Activated CD4-positive, CD25-positive, alpha-beta regulatory T cell treated with anti-CD3 and anti-CD28 coated beads, Interleukin-2, amount 50 U/mL, for 16 hours (primary cell): Measurements from ENCODE around the gene S100A6.
"Not testable (repeated sequence)": the region's sequence is repeated elsewhere in the genome, so short reads cannot be mapped to it uniquely, and the experiment has no call there.

ENCODE experiments used
- DNase-seq: peaks from one replicate; pipeline ENCODE4 v3.0.0-alpha.2; 2020; ENCODE audit warnings: low read depth, low spot score

Gene S100A6

GRCh38 chr1:153531638-153532037 is 4.2 kb downstream of the S100A6 start:
- no peak for DNase-seq

GRCh38 chr1:153527683-153528040 is 8.1 kb downstream of the S100A6 start:
- DNase-seq: no peak

DNA sequence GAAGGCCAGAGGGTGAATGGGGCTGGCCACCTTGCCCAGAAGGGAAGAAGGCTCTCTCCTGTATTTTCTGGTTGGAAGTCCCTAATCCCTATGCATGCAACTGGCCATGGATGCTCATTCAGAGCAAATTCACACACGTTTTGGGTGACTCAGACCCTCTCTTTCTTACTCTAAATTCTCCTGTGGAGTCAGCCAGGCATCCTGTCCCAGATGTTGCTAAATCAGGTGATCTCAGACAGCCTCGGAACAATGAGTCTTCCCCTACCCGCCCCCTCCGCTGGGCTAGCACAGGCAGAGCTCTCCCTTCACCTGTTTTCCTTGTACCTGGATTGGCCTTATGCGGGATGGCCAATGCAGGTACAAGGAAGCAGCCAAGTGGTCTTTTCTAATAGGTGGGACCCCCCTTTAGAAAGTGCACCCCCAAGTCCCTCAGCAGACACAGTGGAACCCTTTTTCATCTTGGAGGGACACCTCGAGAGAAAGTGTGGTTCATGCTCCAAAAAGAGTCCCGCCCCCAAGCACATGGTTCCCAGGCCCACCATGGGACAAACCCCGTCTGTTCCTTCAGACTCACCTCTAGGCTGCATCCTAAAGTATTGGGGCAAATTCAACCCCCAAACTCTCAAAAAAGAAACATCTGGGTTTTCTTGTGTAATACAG is 8.6 kb downstream of the S100A6 start:
- DNase-seq: no peak

- DNase-seq: no peak
These were observed 9.7 kb downstream of the S100A6 start for GRCh38 chr1:153526132-153526543.

DNA sequence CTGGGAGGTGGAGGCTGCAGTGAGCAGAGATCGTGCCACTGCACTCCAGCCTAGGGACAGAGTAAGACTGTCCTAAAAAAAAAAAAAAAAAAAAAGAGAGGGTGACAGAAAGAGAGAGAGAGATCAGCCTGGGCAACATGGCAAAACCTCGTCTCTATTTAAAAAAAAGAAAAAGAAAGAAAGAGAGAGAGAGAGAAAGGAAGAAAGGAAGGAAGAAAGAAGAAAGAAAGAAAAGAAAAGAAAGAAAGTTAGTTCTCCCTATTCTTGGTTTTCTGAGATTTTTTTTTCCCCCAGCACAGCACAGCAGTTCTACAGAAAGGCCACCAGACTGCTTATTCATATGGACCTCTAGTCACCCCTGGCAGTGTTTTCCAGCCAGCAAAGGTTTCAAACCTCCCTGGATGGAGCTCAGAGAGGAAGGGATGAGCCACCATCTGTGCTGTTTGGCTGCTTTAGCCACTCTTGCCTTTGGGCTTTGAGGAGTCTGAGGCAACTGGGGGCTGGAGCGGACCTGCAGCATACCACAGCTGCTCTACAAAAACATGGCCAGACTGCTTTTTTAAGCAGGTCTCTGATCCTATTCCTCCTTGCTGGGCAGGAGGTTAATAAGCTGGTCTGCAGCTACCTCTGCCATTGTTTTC is 10.6 kb downstream of the S100A6 start:
- no peak for DNase-seq

GRCh38 chr1:153522353-153523048 is 13.3 kb downstream of the S100A6 start:
- DNase-seq: not testable (repeated sequence)

- DNase-seq: not testable (repeated sequence)
These were observed 14.0 kb downstream of the S100A6 start for GRCh38 chr1:153521808-153522207.

- no peak for DNase-seq
These were observed 14.8 kb downstream of the S100A6 start for GRCh38 chr1:153520818-153521476.

DNA sequence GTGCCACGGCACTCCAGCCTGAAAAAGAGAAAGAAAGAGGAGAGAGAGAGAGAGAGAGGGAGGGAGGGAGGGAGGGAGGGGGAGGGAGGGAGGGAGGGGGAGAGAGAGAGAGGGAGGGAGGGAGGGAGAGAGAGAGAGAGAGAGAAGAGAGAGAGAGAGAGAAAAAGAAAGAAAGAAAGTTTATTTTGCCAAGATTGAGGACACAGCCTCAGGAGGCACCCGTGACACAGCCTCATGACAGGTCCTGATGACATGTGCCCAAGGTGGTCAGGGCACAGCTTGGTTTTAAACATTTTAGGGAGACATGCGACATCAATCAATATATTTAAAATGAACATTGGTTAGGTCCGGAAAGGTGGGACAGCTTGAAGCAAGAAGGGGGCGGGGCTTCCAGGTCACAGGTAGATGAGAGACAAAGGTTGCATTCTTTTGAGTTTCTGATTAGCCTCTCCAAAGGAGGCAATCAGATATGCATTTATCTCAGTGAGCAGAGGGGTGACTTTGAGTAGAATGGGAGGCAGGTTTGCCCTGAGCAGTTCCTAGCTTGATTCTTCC is 15.6 kb downstream of the S100A6 start:
- not testable (repeated sequence) for DNase-seq

- DNase-seq: no peak
These were observed 16.5 kb downstream of the S100A6 start for GRCh38 chr1:153519242-153519641.

GRCh38 chr1:153515504-153516394 is 20.0 kb downstream of the S100A6 start:
- no peak for DNase-seq

GRCh38 chr1:153513666-153514065 is 22.1 kb downstream of the S100A6 start:
- no peak for DNase-seq

GRCh38 chr1:153513023-153513422 is 22.8 kb downstream of the S100A6 start:
- no peak for DNase-seq

GRCh38 chr1:153510984-153511410 is 24.8 kb downstream of the S100A6 start:
- peak; percentile 59 for DNase-seq

GRCh38 chr1:153509729-153510354 is 25.9 kb downstream of the S100A6 start:
- peak; percentile 26 for DNase-seq

DNA sequence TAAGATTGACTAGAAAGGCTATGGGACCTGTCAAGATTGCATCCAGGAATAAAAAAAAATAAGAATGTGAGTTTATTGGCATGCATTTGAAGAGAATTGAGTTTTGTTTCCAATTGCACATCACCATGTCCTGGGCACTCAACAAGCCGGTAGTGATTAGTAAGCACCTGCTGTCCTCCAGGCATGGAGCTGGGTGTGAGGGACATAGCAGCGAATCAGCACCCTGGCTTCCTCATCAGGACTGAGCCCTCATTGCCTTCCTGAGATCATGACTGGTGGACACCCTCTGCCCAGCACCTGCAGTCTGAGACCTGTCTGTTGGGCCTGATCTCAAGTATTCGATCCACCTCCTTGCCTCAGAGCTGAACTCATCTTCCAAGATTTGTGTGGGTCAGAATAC is 26.8 kb downstream of the S100A6 start:
- DNase-seq: no peak

DNA sequence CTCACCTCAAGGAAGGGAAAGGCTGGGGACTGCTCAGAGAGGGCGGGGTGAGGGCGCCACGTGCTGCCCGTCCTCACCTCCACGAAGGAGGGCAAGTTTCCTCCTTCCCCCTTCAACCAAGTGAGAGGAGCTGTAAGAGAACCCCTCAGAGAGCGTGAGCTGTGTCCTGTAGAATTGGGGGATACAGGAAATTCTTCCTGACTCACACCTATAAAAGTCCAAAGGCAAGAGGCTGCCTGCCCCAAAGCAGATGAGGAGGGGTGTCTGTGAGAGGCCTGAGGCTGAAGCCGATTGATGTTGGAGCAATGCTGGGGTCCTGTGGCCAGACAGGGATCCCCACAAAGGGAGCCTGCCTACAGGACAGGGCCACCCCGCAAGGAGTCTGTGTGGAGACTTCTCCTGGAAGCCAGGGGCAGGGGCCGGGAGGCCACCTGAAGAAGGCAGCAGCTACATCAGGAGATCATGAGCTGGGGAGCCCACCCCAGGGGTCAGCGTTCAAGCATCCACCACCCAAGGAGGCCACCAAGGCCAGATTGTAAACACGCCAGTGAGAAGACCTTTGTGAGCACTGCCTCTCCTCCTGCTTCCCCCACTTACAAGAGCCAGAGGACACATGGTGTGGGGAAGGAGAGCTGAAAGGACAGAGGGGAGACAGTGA is 27.7 kb downstream of the S100A6 start:
- no peak for DNase-seq

GRCh38 chr1:153506831-153507413 is 28.9 kb downstream of the S100A6 start:
- DNase-seq: no peak

- no peak for DNase-seq
These were observed 29.4 kb downstream of the S100A6 start for GRCh38 chr1:153506386-153506785.

GRCh38 chr1:153505576-153505975 is 30.2 kb downstream of the S100A6 start:
- DNase-seq: no peak
